ENCODE data around the gene CHCHD6. TPM values are rescaled to one million over a fixed set of nuclear protein-coding genes. Genes with fewer than 3 reads are reported as not detected.

Gene CHCHD6
- total RNA-seq, 1 experiment from 2014 or later: 40.9 TPM

DNA sequence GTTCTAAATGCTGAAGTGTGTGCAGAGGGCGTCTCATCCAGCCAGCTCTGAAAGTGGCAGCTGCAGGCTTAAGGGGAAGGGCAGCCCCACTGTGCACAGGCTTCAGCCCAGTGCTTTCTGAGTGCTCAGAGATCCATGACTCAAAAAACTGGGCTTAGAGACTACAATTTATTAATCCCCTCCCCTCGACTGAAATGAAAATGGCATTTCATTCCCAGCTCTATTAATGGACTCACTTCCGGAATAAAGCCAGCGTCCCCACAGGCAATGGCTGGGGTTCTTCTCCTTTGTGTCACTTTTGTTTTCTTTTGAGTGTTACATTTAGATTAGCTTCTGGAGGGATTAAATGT is 223.3 kb downstream of the CHCHD6 start (continued):
- TF ChIP-seq, protein P1, sequence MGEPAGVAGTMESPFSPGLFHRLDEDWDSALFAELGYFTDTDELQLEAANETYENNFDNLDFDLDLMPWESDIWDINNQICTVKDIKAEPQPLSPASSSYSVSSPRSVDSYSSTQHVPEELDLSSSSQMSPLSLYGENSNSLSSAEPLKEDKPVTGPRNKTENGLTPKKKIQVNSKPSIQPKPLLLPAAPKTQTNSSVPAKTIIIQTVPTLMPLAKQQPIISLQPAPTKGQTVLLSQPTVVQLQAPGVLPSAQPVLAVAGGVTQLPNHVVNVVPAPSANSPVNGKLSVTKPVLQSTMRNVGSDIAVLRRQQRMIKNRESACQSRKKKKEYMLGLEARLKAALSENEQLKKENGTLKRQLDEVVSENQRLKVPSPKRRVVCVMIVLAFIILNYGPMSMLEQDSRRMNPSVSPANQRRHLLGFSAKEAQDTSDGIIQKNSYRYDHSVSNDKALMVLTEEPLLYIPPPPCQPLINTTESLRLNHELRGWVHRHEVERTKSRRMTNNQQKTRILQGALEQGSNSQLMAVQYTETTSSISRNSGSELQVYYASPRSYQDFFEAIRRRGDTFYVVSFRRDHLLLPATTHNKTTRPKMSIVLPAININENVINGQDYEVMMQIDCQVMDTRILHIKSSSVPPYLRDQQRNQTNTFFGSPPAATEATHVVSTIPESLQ (CRISPR knock-in tag; IDR thresholded peaks at IDR 0.05): no peak
- no peak for TF ChIP-seq ZMAT4 (CRISPR knock-in tag; IDR thresholded peaks at IDR 0.05)
- no peak for TF ChIP-seq ERG (CRISPR knock-in tag; IDR thresholded peaks at IDR 0.05)

DNA sequence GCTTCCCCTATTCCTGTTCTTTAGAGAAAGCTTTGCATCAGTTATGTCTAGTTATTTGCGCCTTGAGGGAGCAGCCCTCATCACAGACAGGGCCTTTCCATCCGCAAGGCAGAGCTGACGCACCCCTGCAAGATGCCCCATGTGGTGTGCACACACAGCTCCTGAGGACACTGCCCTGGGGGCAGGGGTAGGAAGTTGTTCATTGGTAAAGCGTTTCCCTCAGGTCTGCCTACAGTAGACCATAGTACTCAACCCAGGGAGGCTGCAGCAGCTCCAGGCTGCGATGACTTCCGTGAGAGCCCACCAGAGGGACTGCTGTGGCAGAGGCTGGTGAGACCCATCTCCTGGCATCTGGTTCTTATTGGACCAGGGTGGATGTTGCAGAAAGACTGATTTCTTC is 223.8 kb downstream of the CHCHD6 start:
- no peaks in the 10 kb centered on the region for H3K27me3 Mint-ChIP-seq (ENCODE audit: low read depth)
- no peaks in the 10 kb centered on the region for H3K9me3 Mint-ChIP-seq
- no peaks in the 10 kb centered on the region for H3K36me3 Mint-ChIP-seq
- TF ChIP-seq ZMAT4 (CRISPR knock-in tag; IDR thresholded peaks at IDR 0.05): no peak
- no peak for TF ChIP-seq IRF2 (CRISPR knock-in tag; IDR thresholded peaks at IDR 0.05; ENCODE audit: borderline replicate concordance, low read depth)
- no peak for TF ChIP-seq TEAD4 (CRISPR knock-in tag; IDR thresholded peaks at IDR 0.05)
- TF ChIP-seq, protein P2, sequence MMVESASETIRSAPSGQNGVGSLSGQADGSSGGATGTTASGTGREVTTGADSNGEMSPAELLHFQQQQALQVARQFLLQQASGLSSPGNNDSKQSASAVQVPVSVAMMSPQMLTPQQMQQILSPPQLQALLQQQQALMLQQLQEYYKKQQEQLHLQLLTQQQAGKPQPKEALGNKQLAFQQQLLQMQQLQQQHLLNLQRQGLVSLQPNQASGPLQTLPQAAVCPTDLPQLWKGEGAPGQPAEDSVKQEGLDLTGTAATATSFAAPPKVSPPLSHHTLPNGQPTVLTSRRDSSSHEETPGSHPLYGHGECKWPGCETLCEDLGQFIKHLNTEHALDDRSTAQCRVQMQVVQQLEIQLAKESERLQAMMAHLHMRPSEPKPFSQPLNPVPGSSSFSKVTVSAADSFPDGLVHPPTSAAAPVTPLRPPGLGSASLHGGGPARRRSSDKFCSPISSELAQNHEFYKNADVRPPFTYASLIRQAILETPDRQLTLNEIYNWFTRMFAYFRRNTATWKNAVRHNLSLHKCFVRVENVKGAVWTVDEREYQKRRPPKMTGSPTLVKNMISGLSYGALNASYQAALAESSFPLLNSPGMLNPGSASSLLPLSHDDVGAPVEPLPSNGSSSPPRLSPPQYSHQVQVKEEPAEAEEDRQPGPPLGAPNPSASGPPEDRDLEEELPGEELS (CRISPR knock-in tag; IDR thresholded peaks at IDR 0.05): no peak
- TF ChIP-seq ZNF425 (CRISPR knock-in tag; conservative IDR thresholded peaks at IDR 0.05): no peak
- TF ChIP-seq GABPB1 (CRISPR knock-in tag; IDR thresholded peaks at IDR 0.05): no peak
- ATAC-seq: peak; percentile 52; the same call in 1 of the 2 replicates
- ChIA-PET POLR2A (no interaction called here), CTCF (interaction anchor here (0.6 to 2.2 kb wide), 4 partner anchors 11 to 176 kb away, joined by 3 to 9 read pairs (median 6); no protein-coding TSS in a partner anchor)
- peaks cover 6% of the 10 kb centered on the region; the same call in 1 of the 2 replicates for H3K4me1 Mint-ChIP-seq
- no peak overlapping the region for H3K27ac Mint-ChIP-seq
- H3K4me3 Mint-ChIP-seq: no peak overlapping the region
- no peak for DNase-seq (ENCODE audit: low spot score)

- H3K27ac Mint-ChIP-seq: no peak overlapping the region
- TF ChIP-seq SMAD3 (CRISPR knock-in tag; IDR thresholded peaks at IDR 0.05; ENCODE audit: borderline replicate concordance) (no peak), SOX15 (CRISPR knock-in tag; IDR thresholded peaks at IDR 0.05) (no peak), PRRX2 (CRISPR knock-in tag; IDR thresholded peaks at IDR 0.05) (no peak), HMGA2 (CRISPR knock-in tag; IDR thresholded peaks at IDR 0.05) (no peak), JUN (CRISPR knock-in tag; IDR thresholded peaks at IDR 0.05) (no peak)
- no peak for DNase-seq (ENCODE audit: low spot score)
- H3K36me3 Mint-ChIP-seq: no peaks in the 10 kb centered on the region
- ATAC-seq: no peak
- ChIA-PET CTCF (interaction anchor here (0.7 to 2.2 kb wide), 2 partner anchors 10 to 21 kb away, joined by 3 to 9 read pairs; no protein-coding TSS in a partner anchor), POLR2A (no interaction called here)
- H3K27me3 Mint-ChIP-seq (ENCODE audit: low read depth): no peaks in the 10 kb centered on the region
- H3K4me1 Mint-ChIP-seq: peaks cover 6% of the 10 kb centered on the region; the same call in 1 of the 2 replicates
- H3K4me3 Mint-ChIP-seq: no peak overlapping the region
- H3K9me3 Mint-ChIP-seq: no peaks in the 10 kb centered on the region
These were observed 225.0 kb downstream of the CHCHD6 start for GRCh38 chr3:126928921-126929474.

All from WTC11 (cell line).